Panc1 (cell line): Measurements from ENCODE around the gene ERC2. TPM values are rescaled to one million over a fixed set of nuclear protein-coding genes. Genes with fewer than 3 reads are reported as not detected.

Source experiments
- ATAC-seq: fragments of 200-7000 bp; cut with Tn5 transposase; 2 replicates; pipeline ENCODE4 v1.9.1; 2020; ENCODE audit warnings: mild to moderate bottlenecking, moderate library complexity
- BruUV-seq: library from RNA; stranded (reverse); fragments of 400-500 nt; replicated peaks from 2 replicates; lab custom pipeline; 2021; lab: Mats Ljungman, UMichigan
- CTCF ChIA-PET: fragments of 300-600 bp; sonication (Branson Sonifier 250); formaldehyde crosslinking; loops from one replicate; lab custom pipeline; 2022; ENCODE audit warnings: antibody characterized with exemption; lab: Charles Lee
- POLR2A ChIA-PET: fragments of 300-600 bp; sonication (Branson Sonifier 250); formaldehyde crosslinking; loops from one replicate; lab custom pipeline; 2022; ENCODE audit warnings: antibody characterized with exemption; lab: Charles Lee
- DNase-seq: peaks from one replicate; pipeline ENCODE4 v3.0.0-alpha.2; 2010; ENCODE audit warnings: low read depth, low spot score
- H3K27ac ChIP-seq: 2 replicates; pipeline ENCODE4 v1.5.1; 2011; ENCODE audit warnings: mild to moderate bottlenecking, low read length, inconsistent platforms
- H3K27me3 ChIP-seq: fragments of 200-500 bp; sonication (Bioruptor generic); 2 replicates; pipeline ENCODE4 v1.6.0; 2014; ENCODE audit warnings: low read length, inconsistent platforms; ENCODE audit not compliant: control insufficient read depth, insufficient read depth
- H3K36me3 ChIP-seq: fragments of 200-500 bp; sonication (Bioruptor generic); 2 replicates; pipeline ENCODE4 v1.5.1; 2014; ENCODE audit warnings: inconsistent platforms, mild to moderate bottlenecking, low read length, moderate library complexity; ENCODE audit not compliant: control insufficient read depth, insufficient read depth
- H3K4me1 ChIP-seq: 2 replicates; pipeline ENCODE4 v1.5.1; 2011; ENCODE audit warnings: inconsistent platforms, mild to moderate bottlenecking, low read length, moderate library complexity; ENCODE audit not compliant: control insufficient read depth, insufficient read depth
- H3K4me3 ChIP-seq, 2 experiments: 2 replicates each; pipeline ENCODE4 v1.5.1; 2011 to 2012; ENCODE audit warnings: low read depth in 2 of 2, low read length in 2 of 2, mild to moderate bottlenecking in 2 of 2, inconsistent platforms in 1 of 2, moderate library complexity in 1 of 2
- H3K9me3 ChIP-seq: fragments of 200-500 bp; sonication (Bioruptor generic); 2 replicates; pipeline ENCODE4 v1.5.1; 2014; ENCODE audit warnings: low read depth, mild to moderate bottlenecking, inconsistent platforms, low read length, moderate library complexity; ENCODE audit not compliant: control insufficient read depth, insufficient read depth
- POLR2AphosphoS5 ChIP-seq: IDR thresholded peaks from 2 replicates; pipeline ENCODE4 v1.6.1; 2012; ENCODE audit warnings: mild to moderate bottlenecking, low read depth, low read length, moderate library complexity
- REST ChIP-seq, 2 experiments: IDR thresholded peaks; 2 replicates each; pipeline ENCODE4 v1.6.1; 2011 to 2012; ENCODE audit warnings: low read depth in 2 of 2, control low read depth in 1 of 2, low read length in 1 of 2, mild to moderate bottlenecking in 1 of 2, moderate library complexity in 1 of 2; ENCODE audit not compliant: insufficient read depth in 1 of 2
- SIN3A ChIP-seq: IDR thresholded peaks from 2 replicates; pipeline ENCODE4 v1.6.1; 2012; ENCODE audit warnings: low read depth, mild to moderate bottlenecking, low read length, moderate library complexity, borderline replicate concordance; ENCODE audit not compliant: insufficient read depth
- TCF7L2 ChIP-seq: IDR thresholded peaks from 2 replicates; pipeline ENCODE4 v1.6.1; 2011; ENCODE audit warnings: mild to moderate bottlenecking, low read depth, low read length, inconsistent platforms
- in situ Hi-C: cut with HindIII; loops from 2 replicates; pipeline ENCODE4 v1.10.0; 2016; ENCODE audit warnings: low sequenced_read_pairs, low pct_unique_long_range_greater_than_20kb
- intact Hi-C: fragments of 100-400 bp; cut with micrococcal nuclease; formaldehyde crosslinking; loops from one replicate; pipeline ENCODE4 v1.10.0; 2022; ENCODE audit not compliant: unreplicated experiment
- total RNA-seq: library from RNA; stranded (reverse); gene quantifications from one replicate; pipeline ENCODE4 v1.2.1, GENCODE V29; 2021; ENCODE audit not compliant: unreplicated experiment
- TF ChIP-seq, protein P1 (sequence below): fragments of 450-650 bp; IDR thresholded peaks from 2 replicates; pipeline ENCODE4 v1.5.1; 2017; ENCODE audit warnings: mild to moderate bottlenecking

ERC2 gene
- total RNA-seq, 1 experiment from 2014 or later = 0.33 TPM

DNA sequence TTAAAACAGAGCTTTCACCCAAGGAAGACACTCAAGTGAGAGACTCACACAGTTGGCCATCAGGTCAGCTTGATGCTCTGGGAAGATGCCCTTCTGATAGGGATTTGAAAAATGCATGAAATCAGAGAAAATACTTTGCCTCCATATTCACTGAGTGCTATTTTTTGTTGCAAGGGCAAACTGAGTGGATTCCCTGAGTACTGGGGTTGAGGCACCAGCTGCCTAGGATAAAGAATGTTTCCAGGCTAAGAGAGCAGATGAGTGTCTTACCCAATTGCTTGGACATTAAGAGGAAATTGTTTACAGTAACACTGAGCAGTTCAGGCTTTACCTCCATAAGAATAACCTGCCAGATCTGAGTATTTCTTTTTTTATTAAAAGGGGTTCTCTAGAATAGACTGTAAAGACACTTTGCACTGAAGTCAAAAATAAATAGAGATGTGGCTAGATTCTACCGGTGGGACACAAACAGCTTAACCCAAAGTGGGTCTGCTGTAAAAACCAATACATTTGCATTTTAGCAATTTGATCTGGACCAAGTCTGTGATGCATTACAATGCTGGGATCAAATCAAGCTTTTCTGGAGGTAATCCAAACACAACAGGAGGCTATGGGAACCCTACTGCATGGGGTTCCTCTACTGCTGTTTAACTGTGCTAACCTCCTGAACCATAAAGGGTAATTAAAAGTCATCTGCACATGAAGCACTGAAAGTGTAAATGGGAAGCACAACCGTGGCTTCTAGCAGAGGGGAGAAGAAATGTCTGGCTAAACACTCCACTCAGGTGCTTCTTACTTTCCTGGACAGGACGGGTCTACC lies 742.4 kb downstream of the ERC2 start:
- CTCF ChIA-PET = no interaction called here
- Histone ChIP-seq H3K27me3 (no peaks in the 10 kb centered on the region; the same call in 1 of the 2 replicates), H3K9me3 (no peaks in the 10 kb centered on the region), H3K4me1 (no peaks in the 10 kb centered on the region), H3K36me3 (no peaks in the 10 kb centered on the region), H3K27ac (no peak overlapping the region), H3K4me3 (no peak overlapping the region)
- intact Hi-C loops (no loop called here), in situ Hi-C loops (no loop called here)
- BruUV-seq = no TSS peak
- ATAC-seq = no peak
- no peak for DNase-seq
- TF ChIP-seq TCF7L2 (no peak), SIN3A (no peak), POLR2AphosphoS5 (no peak), REST (IDR thresholded peaks at IDR 0.05; ENCODE audit: insufficient read depth in 1 of 2, low read depth in 2 of 2, low read length in 1 of 2) (no peak)
- TF ChIP-seq, protein P1, sequence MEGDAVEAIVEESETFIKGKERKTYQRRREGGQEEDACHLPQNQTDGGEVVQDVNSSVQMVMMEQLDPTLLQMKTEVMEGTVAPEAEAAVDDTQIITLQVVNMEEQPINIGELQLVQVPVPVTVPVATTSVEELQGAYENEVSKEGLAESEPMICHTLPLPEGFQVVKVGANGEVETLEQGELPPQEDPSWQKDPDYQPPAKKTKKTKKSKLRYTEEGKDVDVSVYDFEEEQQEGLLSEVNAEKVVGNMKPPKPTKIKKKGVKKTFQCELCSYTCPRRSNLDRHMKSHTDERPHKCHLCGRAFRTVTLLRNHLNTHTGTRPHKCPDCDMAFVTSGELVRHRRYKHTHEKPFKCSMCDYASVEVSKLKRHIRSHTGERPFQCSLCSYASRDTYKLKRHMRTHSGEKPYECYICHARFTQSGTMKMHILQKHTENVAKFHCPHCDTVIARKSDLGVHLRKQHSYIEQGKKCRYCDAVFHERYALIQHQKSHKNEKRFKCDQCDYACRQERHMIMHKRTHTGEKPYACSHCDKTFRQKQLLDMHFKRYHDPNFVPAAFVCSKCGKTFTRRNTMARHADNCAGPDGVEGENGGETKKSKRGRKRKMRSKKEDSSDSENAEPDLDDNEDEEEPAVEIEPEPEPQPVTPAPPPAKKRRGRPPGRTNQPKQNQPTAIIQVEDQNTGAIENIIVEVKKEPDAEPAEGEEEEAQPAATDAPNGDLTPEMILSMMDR = no peak
- POLR2A ChIA-PET = no interaction called here

DNA sequence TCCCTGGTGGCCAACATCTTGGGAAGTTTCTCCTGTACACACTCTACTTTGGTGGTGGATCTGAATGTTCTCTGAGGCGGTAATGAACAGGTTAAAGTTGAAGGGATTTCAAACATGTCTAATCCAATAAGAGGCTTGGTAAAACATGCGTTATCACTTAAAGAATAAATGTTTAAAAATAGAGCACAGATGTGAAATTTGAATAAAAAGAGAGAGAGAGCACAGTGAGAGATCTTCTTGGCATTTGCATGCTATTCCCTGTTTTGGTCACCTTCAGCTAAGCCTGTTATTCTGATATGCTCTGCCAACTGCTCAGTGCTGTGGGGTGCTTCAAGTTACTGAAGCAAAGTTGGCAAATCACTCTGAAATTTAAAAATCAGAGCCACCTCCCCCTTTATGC lies 743.4 kb downstream of the ERC2 start:
- H3K27me3 ChIP-seq = no peaks in the 10 kb centered on the region; the same call in 1 of the 2 replicates
- no peak for ATAC-seq
- H3K27ac ChIP-seq = no peak overlapping the region
- POLR2A ChIA-PET = no interaction called here
- BruUV-seq = no TSS peak
- no peak overlapping the region for H3K4me3 ChIP-seq
- no peak for TF ChIP-seq REST (IDR thresholded peaks at IDR 0.05; ENCODE audit: insufficient read depth in 1 of 2, low read depth in 2 of 2, low read length in 1 of 2)
- TF ChIP-seq TCF7L2 = no peak
- TF ChIP-seq, protein P1 = no peak
- no peak for TF ChIP-seq POLR2AphosphoS5
- no peak for TF ChIP-seq SIN3A
- H3K36me3 ChIP-seq = no peaks in the 10 kb centered on the region
- intact Hi-C loops = no loop called here
- no peak for DNase-seq
- no peaks in the 10 kb centered on the region for H3K4me1 ChIP-seq
- in situ Hi-C loops = no loop called here
- H3K9me3 ChIP-seq = no peaks in the 10 kb centered on the region
- CTCF ChIA-PET = no interaction called here
